ENCODE results near the gene ISYNA1. TPM values are rescaled to one million over a fixed set of nuclear protein-coding genes. Genes with fewer than 3 reads are reported as not detected.
A peak's percentile ranks its signal among the peaks of the same experiment; 100 is the strongest.

ISYNA1 gene
- total RNA-seq, 1 donor from 2014 or later = 251 TPM

DNA sequence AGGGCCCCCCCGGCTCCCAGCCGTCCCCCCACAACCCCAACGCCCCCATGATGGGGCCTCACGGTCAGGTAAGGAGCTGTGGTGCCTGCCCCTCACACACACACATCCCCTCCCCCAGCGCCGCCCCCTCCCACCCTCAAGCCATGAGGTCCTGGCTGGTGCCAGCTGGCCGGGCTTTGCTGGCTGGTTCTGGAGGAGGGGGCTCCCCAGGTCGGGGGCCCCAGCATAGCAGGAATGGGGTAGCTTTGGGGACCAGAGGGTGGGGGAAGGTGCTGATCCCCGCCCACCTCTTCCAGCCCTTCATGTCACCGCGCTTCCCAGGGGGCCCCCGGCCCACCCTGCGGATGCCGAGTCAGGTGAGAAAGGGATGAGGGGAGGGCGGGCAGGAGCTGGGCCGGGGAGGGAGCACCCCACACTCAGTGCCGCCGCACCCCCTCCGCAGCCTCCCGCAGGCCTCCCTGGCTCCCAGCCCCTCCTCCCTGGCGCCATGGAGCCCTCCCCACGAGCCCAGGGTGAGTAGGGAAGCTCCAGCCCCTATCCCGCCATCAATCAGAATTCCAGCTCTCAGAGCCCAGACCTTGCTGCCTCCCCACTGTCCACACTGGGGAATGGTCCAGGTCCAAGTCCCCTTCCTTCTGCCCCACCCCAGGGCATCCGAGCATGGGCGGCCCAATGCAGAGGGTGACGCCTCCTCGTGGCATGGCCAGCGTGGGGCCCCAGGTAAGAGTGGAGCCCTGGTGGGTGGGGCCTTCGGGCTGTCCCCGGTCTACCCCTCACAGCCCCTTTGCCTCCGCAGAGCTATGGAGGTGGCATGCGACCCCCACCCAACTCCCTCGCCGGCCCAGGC is 6.4 kb downstream of the ISYNA1 start:
- Mint-ChIP-seq H3K27ac (ENCODE audit: unreplicated experiment) (no peak overlapping the region), H3K4me1 (peaks cover 24% of the 10 kb centered on the region), H3K36me3 (ENCODE audit: low read depth) (no peaks in the 10 kb centered on the region), H3K27me3 (ENCODE audit: low read depth) (peaks cover 4% of the 10 kb centered on the region), H3K9me3 (no peaks in the 10 kb centered on the region), H3K4me3 (peak overlapping the region; percentile 81)
- TF ChIP-seq, protein P1, sequence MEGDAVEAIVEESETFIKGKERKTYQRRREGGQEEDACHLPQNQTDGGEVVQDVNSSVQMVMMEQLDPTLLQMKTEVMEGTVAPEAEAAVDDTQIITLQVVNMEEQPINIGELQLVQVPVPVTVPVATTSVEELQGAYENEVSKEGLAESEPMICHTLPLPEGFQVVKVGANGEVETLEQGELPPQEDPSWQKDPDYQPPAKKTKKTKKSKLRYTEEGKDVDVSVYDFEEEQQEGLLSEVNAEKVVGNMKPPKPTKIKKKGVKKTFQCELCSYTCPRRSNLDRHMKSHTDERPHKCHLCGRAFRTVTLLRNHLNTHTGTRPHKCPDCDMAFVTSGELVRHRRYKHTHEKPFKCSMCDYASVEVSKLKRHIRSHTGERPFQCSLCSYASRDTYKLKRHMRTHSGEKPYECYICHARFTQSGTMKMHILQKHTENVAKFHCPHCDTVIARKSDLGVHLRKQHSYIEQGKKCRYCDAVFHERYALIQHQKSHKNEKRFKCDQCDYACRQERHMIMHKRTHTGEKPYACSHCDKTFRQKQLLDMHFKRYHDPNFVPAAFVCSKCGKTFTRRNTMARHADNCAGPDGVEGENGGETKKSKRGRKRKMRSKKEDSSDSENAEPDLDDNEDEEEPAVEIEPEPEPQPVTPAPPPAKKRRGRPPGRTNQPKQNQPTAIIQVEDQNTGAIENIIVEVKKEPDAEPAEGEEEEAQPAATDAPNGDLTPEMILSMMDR (conservative IDR thresholded peaks at IDR 0.05) = no peak
- no peak for DNase-seq (ENCODE audit: low read depth, low spot score)

DNA sequence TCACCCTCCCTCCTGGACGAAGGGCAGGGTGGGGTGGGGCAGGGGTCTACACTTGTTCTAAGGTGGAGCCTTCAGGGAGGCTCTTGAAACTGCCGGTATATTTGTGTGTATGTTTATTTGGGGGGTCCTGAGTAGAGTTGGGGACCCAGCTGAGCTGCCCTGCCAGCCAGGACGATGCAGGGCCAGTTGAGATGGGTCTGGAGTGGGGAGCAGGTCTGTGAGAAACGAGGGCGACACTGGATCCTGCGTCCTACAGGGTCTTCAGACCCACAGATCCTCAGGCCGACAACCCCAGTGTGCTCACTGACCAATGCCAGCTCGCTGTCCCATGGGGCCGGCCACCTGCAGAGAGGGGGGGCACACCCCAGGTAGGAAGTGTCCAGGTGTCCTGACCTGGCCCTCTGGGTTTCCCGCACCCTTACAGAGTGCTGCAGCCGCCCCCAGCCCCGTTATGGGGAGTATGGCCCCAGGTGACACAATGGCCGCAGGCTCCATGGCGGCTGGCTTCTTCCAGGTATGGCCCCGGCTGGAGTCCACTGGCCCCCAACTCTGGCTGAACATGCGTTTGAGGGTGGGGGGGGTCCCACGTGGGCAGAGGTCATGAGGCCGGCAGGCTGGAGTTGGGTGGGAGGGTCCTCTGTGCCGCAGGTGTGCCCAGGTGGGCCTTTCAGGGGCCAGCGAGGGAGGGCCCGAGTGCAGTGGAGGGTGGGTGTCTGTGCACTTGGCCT is 7.4 kb downstream of the ISYNA1 start:
- no peaks in the 10 kb centered on the region for H3K9me3 Mint-ChIP-seq
- TF ChIP-seq, protein P1 (conservative IDR thresholded peaks at IDR 0.05) = no peak
- H3K27me3 Mint-ChIP-seq (ENCODE audit: low read depth) = peaks cover 4% of the 10 kb centered on the region
- H3K4me1 Mint-ChIP-seq = peaks cover 24% of the 10 kb centered on the region
- H3K36me3 Mint-ChIP-seq (ENCODE audit: low read depth) = no peaks in the 10 kb centered on the region
- DNase-seq (ENCODE audit: low read depth, low spot score) = no peak
- no peak overlapping the region for H3K27ac Mint-ChIP-seq (ENCODE audit: unreplicated experiment)
- peak overlapping the region; percentile 82 for H3K4me3 Mint-ChIP-seq

DNA sequence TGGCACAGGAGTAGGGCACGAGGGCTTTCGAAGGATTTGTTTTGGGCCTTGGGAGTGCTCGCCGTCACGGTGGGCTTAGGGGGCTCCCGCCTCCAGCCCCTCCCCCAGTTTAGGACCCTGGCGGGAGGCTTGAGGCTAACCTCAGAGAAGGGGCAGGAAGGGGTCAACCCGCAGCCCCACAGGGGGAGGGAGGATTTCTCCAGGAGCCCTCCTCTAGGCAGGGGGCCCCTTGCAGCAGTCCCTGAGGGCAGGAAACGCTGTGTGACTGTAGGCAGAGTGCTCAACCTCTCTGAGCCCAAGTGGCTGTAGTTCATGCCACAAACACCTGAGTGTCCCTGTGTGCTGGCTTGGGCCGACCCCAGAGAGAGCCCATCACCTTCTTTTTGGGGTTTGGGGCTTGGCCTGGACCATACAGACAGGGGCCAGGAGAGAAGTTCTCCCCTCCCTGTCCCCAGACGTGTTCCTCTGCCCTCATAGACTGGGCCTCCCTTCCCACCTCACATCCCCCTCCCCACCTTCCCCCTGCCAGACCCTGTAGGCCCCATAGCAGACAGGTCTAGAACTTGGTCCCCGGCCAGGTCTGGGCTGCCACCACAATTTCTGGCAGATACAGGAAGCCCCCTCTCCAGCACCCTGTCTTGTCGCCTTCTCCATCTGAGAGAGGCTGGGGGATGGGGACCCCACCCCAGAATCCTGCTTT is 8.1 kb downstream of the ISYNA1 start:
- Mint-ChIP-seq H3K4me1 (peaks cover 24% of the 10 kb centered on the region), H3K36me3 (ENCODE audit: low read depth) (no peaks in the 10 kb centered on the region), H3K27me3 (ENCODE audit: low read depth) (peaks cover 3% of the 10 kb centered on the region), H3K27ac (ENCODE audit: unreplicated experiment) (no peak overlapping the region), H3K9me3 (no peaks in the 10 kb centered on the region), H3K4me3 (peak overlapping the region; percentile 82)
- no peak for DNase-seq (ENCODE audit: low read depth, low spot score)
- TF ChIP-seq, protein P1 (conservative IDR thresholded peaks at IDR 0.05) = no peak

DNA sequence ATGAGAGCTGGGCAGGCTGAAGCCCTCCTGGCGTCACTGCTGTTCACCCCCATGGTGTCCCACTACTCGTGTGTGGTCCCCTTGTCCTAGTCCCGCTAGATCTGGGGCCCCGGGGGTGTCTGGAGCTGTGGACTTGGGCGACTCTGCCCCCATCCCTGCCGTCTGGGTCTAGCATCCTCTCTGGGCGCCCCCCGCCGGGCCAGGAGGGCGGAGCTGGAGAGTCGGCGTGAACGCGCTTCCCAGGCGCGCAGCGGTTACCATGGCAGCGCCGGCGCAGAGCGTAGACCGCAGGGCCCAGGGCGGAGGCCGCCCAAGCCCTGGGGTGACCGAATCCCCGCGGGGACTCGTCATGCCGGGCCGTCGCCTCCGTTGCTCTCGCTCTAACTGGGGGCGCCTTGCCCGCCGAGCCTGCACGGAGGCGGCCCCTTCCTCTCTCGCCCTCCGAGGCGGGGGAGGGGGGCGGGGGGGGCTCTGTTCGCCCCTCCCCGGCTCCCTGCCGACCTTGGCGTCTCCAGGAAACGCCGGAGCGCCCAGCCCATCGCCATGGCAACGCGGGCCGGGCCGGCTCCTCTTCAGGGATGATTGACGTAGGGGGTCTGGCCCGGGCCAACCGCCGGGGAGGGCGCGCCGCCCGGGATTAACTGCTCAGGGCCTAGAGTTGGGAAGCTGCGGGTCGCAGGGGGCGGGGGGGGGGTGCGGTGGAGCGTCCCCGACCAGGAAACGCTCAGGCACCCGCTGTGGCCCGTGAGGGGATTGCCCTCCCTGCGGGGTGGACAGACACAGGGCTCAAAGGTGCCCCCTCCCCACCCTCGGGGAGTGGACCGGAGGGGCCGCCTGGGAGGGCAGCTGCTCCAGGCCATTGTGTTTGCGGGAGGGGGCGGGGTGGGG is 8.9 kb downstream of the ISYNA1 start:
- TF ChIP-seq, protein P1 (conservative IDR thresholded peaks at IDR 0.05) = peak; percentile 19
- no peaks in the 10 kb centered on the region for H3K9me3 Mint-ChIP-seq
- H3K27ac Mint-ChIP-seq (ENCODE audit: unreplicated experiment) = no peak overlapping the region
- H3K4me3 Mint-ChIP-seq = peak overlapping the region; percentile 68
- no peaks in the 10 kb centered on the region for H3K27me3 Mint-ChIP-seq (ENCODE audit: low read depth)
- H3K4me1 Mint-ChIP-seq = peaks cover 19% of the 10 kb centered on the region
- no peaks in the 10 kb centered on the region for H3K36me3 Mint-ChIP-seq (ENCODE audit: low read depth)
- DNase-seq (ENCODE audit: low read depth, low spot score) = peak; percentile 81

Measured in neural crest cell (in vitro differentiated cells).